HCT116 (cell line): ENCODE data around the gene KCNK2. TPM values are rescaled to one million over a fixed set of nuclear protein-coding genes. Genes with fewer than 3 reads are reported as not detected.

Source experiments
- ATAC-seq: fragments of 200-7000 bp; cut with Tn5 transposase; 2 replicates; pipeline ENCODE4 v1.9.1; 2020; ENCODE audit warnings: mild to moderate bottlenecking, moderate library complexity
- BruUV-seq: library from RNA; stranded (reverse); fragments of 400-500 nt; replicated peaks from 2 replicates; lab custom pipeline; 2021; lab: Mats Ljungman, UMichigan
- CTCF ChIA-PET: fragments of 300-600 bp; sonication (Branson Sonifier 250); formaldehyde crosslinking; loops from one replicate; lab custom pipeline; 2021; ENCODE audit warnings: antibody characterized with exemption; lab: Charles Lee
- POLR2A ChIA-PET: fragments of 300-600, 350-600 bp; sonication (Branson Sonifier 250); formaldehyde crosslinking; loops from one replicate; lab custom pipeline; 2021; ENCODE audit warnings: antibody characterized with exemption; lab: Charles Lee
- RAD21 ChIA-PET, 2 experiments: fragments of 300-600 bp; sonication (Branson Sonifier 250); formaldehyde crosslinking; loops; one replicate each; lab custom pipeline; 2023; ENCODE audit warnings: low total read pairs in 2 of 2; ENCODE audit not compliant: uncharacterized antibody in 2 of 2, unreplicated experiment in 2 of 2, low non-redundant PET in 1 of 2; lab: Charles Lee
- DNase-seq: peaks from one replicate; pipeline ENCODE4 v3.0.0-alpha.2; 2010; ENCODE audit warnings: low read depth, low spot score
- H2AFZ ChIP-seq: fragments of 200-600 bp; shearing (Covaris generic), sonication (generic); 2 replicates; pipeline ENCODE4 v1.6.1; 2017; ENCODE audit warnings: low read depth, mixed run types, mixed read lengths, antibody characterized with exemption, low read length; ENCODE audit not compliant: poor library complexity, severe bottlenecking
- H3K27ac ChIP-seq: 2 replicates; pipeline ENCODE4 v1.5.1; 2012; ENCODE audit warnings: low read depth, low read length
- H3K27me3 ChIP-seq: fragments of 200-600 bp; sonication (generic); 2 replicates; pipeline ENCODE4 v1.6.1; 2016; ENCODE audit warnings: mixed run types, low read length, mixed read lengths; ENCODE audit not compliant: insufficient read depth
- H3K36me3 ChIP-seq, 2 experiments: fragments of 200-500 bp in 1 of 2; fragments of 200-600 bp in 1 of 2; sonication (Bioruptor generic) in 1 of 2; sonication (generic) in 1 of 2; 2 replicates each; pipeline versions ENCODE4 v1.5.1 to v1.6.1; 2014 to 2016; ENCODE audit warnings: low read length in 2 of 2, inconsistent platforms in 1 of 2, mixed read lengths in 1 of 2, mixed run types in 1 of 2; ENCODE audit not compliant: insufficient read depth in 2 of 2, control insufficient read depth in 1 of 2
- H3K4me1 ChIP-seq, 2 experiments: fragments of 200-600 bp in 1 of 2; sonication (generic) in 1 of 2; 2 replicates each; pipeline versions ENCODE4 v1.5.1 to v1.6.1; 2012 to 2017; ENCODE audit warnings: low read length in 2 of 2, inconsistent platforms in 1 of 2, mild to moderate bottlenecking in 1 of 2, mixed read lengths in 1 of 2, mixed run types in 1 of 2, moderate library complexity in 1 of 2; ENCODE audit not compliant: insufficient read depth in 2 of 2, control insufficient read depth in 1 of 2
- H3K4me2 ChIP-seq: fragments of 200-600 bp; sonication (generic); 2 replicates; pipeline ENCODE4 v1.6.1; 2017; ENCODE audit warnings: mixed run types, low read length, mixed read lengths
- H3K4me3 ChIP-seq, 2 experiments: fragments of 200-600 bp in 1 of 2; sonication (generic) in 1 of 2; replicated peaks in 1 of 2; 2 replicates each; pipeline ENCODE4 v1.5.1; 2011 to 2016; ENCODE audit warnings: low read length in 2 of 2, control low read depth in 1 of 2, low read depth in 1 of 2, mild to moderate bottlenecking in 1 of 2, mixed read lengths in 1 of 2, mixed run types in 1 of 2
- H3K79me2 ChIP-seq: fragments of 200-600 bp; sonication (generic); 2 replicates; pipeline ENCODE4 v1.6.1; 2017; ENCODE audit warnings: mild to moderate bottlenecking, mixed run types, low read length, moderate library complexity, mixed read lengths; ENCODE audit not compliant: insufficient read depth
- H3K9ac ChIP-seq: fragments of 200-600 bp; sonication (generic); 2 replicates; pipeline ENCODE4 v1.6.1; 2016; ENCODE audit warnings: low read length, mixed read lengths
- H3K9me2 ChIP-seq: fragments of 200-600 bp; sonication (generic), shearing (Covaris generic); 2 replicates; pipeline ENCODE4 v1.6.1; 2017; ENCODE audit warnings: mixed run types, mild to moderate bottlenecking, moderate library complexity; ENCODE audit not compliant: insufficient read depth
- H3K9me3 ChIP-seq, 2 experiments: fragments of 200-500 bp in 1 of 2; fragments of 200-600 bp in 1 of 2; sonication (Bioruptor generic) in 1 of 2; sonication (generic) in 1 of 2; 2 replicates each; pipeline ENCODE4 v1.6.1; 2014 to 2017; ENCODE audit warnings: low read length in 2 of 2, mixed read lengths in 2 of 2, inconsistent platforms in 1 of 2, low read depth in 1 of 2, mild to moderate bottlenecking in 1 of 2, mixed run types in 1 of 2, moderate library complexity in 1 of 2; ENCODE audit not compliant: control insufficient read depth in 1 of 2, insufficient read depth in 1 of 2
- H4K20me1 ChIP-seq: fragments of 200-600 bp; sonication (generic), shearing (Covaris generic); 2 replicates; pipeline ENCODE4 v1.6.1; 2017; ENCODE audit warnings: mixed run types, mild to moderate bottlenecking, moderate library complexity; ENCODE audit not compliant: insufficient read depth
- EGR1 ChIP-seq: IDR thresholded peaks from 2 replicates; pipeline ENCODE4 v1.6.1; 2012; ENCODE audit warnings: low read depth
- FOSL1 ChIP-seq: IDR thresholded peaks from 2 replicates; pipeline ENCODE4 v1.6.1; 2012; ENCODE audit warnings: low read depth
- SIN3A ChIP-seq: IDR thresholded peaks from 2 replicates; pipeline ENCODE4 v1.6.1; 2012; ENCODE audit warnings: low read depth
- SP1 ChIP-seq: IDR thresholded peaks from 2 replicates; pipeline ENCODE4 v1.6.1; 2012; ENCODE audit warnings: low read depth
- SRF ChIP-seq: IDR thresholded peaks from 2 replicates; pipeline ENCODE4 v1.6.1; 2012; ENCODE audit warnings: low read depth
- ZBTB33 ChIP-seq: IDR thresholded peaks from 2 replicates; pipeline ENCODE4 v1.6.1; 2011; ENCODE audit warnings: mild to moderate bottlenecking, low read length, moderate library complexity; ENCODE audit not compliant: insufficient replicate concordance; ENCODE audit errors: extremely low read depth
- intact Hi-C: fragments of 100-400 bp; cut with micrococcal nuclease; formaldehyde crosslinking; loops from 2 replicates; pipeline ENCODE4 v1.10.0; 2022
- total RNA-seq: library from RNA; stranded (reverse); gene quantifications from one replicate; pipeline ENCODE4 v1.2.1, GENCODE V29; 2021; ENCODE audit not compliant: unreplicated experiment
- TF ChIP-seq, protein P1 (sequence below): IDR thresholded peaks from 2 replicates; pipeline ENCODE4 v1.6.1; 2012; ENCODE audit warnings: low read depth

Gene KCNK2
- total RNA-seq, 1 experiment from 2014 or later = 0.27 TPM

- intact Hi-C loops = no loop called here
- no peaks in the 10 kb centered on the region for H3K9me3 ChIP-seq
- POLR2A ChIA-PET = no interaction called here
- no peak overlapping the region for H3K4me2 ChIP-seq
- no peak overlapping the region for H2AFZ ChIP-seq
- BruUV-seq = no TSS peak
- TF ChIP-seq SRF (no peak), SP1 (no peak), FOSL1 (no peak), EGR1 (no peak), SIN3A (no peak), ZBTB33 (no peak)
- TF ChIP-seq, protein P1, sequence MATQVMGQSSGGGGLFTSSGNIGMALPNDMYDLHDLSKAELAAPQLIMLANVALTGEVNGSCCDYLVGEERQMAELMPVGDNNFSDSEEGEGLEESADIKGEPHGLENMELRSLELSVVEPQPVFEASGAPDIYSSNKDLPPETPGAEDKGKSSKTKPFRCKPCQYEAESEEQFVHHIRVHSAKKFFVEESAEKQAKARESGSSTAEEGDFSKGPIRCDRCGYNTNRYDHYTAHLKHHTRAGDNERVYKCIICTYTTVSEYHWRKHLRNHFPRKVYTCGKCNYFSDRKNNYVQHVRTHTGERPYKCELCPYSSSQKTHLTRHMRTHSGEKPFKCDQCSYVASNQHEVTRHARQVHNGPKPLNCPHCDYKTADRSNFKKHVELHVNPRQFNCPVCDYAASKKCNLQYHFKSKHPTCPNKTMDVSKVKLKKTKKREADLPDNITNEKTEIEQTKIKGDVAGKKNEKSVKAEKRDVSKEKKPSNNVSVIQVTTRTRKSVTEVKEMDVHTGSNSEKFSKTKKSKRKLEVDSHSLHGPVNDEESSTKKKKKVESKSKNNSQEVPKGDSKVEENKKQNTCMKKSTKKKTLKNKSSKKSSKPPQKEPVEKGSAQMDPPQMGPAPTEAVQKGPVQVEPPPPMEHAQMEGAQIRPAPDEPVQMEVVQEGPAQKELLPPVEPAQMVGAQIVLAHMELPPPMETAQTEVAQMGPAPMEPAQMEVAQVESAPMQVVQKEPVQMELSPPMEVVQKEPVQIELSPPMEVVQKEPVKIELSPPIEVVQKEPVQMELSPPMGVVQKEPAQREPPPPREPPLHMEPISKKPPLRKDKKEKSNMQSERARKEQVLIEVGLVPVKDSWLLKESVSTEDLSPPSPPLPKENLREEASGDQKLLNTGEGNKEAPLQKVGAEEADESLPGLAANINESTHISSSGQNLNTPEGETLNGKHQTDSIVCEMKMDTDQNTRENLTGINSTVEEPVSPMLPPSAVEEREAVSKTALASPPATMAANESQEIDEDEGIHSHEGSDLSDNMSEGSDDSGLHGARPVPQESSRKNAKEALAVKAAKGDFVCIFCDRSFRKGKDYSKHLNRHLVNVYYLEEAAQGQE = no peak
- TF ChIP-seq, all 23 proteins: peak for 0
- ChIA-PET RAD21 (no interaction called here), CTCF (no interaction called here)
- no peaks in the 10 kb centered on the region for H3K36me3 ChIP-seq
- DNase-seq = no peak
- no peak overlapping the region for H3K27ac ChIP-seq
- no peaks in the 10 kb centered on the region for H3K4me1 ChIP-seq
- no peaks in the 10 kb centered on the region for H3K9me2 ChIP-seq
- no peak overlapping the region for H3K9ac ChIP-seq
- no peak for ATAC-seq
- no peaks in the 10 kb centered on the region for H3K27me3 ChIP-seq
- no peaks in the 10 kb centered on the region for H3K79me2 ChIP-seq
- H4K20me1 ChIP-seq = no peaks in the 10 kb centered on the region
- H3K4me3 ChIP-seq = no peak overlapping the region
Observed at GRCh38 chr1:215215846-215216245, 133.3 kb downstream of the KCNK2 start.
